Erythroblast (primary cell): ENCODE measurements around the gene FAM81B.

Experiments used
- GATA1 ChIP-seq: IDR thresholded peaks from 2 replicates; pipeline ENCODE4 v1.6.1; 2011; ENCODE audit warnings: low read depth, mild to moderate bottlenecking, control low read depth, low read length, moderate library complexity
- POLR2A ChIP-seq: IDR thresholded peaks from 2 replicates; pipeline ENCODE4 v1.6.1; 2011; ENCODE audit warnings: mild to moderate bottlenecking, low read length

DNA sequence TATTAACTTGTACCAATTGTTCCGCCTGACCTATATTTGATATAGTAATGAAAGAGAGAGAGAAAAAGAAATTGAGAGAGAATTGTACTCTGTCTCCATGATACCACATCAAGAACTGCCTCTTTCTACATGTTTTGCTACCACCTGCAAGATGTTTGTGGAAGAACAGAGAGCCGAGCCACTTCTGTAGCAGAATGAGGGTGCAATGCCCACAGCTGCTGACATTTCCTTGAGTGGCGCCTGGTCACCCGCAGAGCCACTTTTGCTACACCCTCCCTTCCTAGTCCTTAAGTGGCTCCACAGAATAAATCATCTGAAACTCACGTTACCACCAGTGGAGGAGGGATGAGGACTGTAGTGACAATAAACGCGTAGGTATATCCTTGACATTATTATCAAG lies 17.1 kb upstream of the FAM81B start:
- no peak for TF ChIP-seq POLR2A
- no peak for TF ChIP-seq GATA1
